Upper lobe of left lung (tissue), 4 donors: ENCODE measurements around the gene ROR2.

ENCODE experiments used
- CTCF ChIP-seq, 6 experiments: fragments of 450-650 bp in 4 of 6; fragments of 200-600 bp in 2 of 6; sonication (generic) in 2 of 6; IDR thresholded peaks; one replicate each; pipeline ENCODE4 v1.5.1; 2016 to 2019; ENCODE audit warnings: antibody characterized with exemption in 6 of 6
- EP300 ChIP-seq, 4 donors: sonication (generic); formaldehyde crosslinking; IDR thresholded peaks; one replicate each; pipeline ENCODE4 v1.5.1; 2017; ENCODE audit warnings: antibody characterized with exemption in 4 of 4, control low read depth in 2 of 4
- POLR2A ChIP-seq, 4 donors: fragments of 450-650 bp; IDR thresholded peaks; one replicate each; pipeline ENCODE4 v1.5.1; 2016 to 2017; ENCODE audit warnings: antibody characterized with exemption in 4 of 4, mild to moderate bottlenecking in 2 of 4
- POLR2AphosphoS5 ChIP-seq, 2 donors: sonication (generic); formaldehyde crosslinking; IDR thresholded peaks; one replicate each; pipeline ENCODE4 v1.5.1; 2017; ENCODE audit warnings: antibody characterized with exemption in 2 of 2

- TF ChIP-seq CTCF (IDR thresholded peaks at IDR 0.05), result no peak
- TF ChIP-seq EP300 (IDR thresholded peaks at IDR 0.05), result no peak
- no peak for TF ChIP-seq POLR2AphosphoS5 (IDR thresholded peaks at IDR 0.05)
- no peak for TF ChIP-seq POLR2A (IDR thresholded peaks at IDR 0.05)
These were observed 25.9 kb downstream of the ROR2 start for GRCh38 chr9:91924090-91924489.
